ENCODE data around the gene RBM47. TPM values are rescaled to one million over a fixed set of nuclear protein-coding genes. Genes with fewer than 3 reads are reported as not detected.

RBM47 gene
- polyA plus RNA-seq, 3 donors = 79.5 to 101 (median 92.8) TPM

DNA sequence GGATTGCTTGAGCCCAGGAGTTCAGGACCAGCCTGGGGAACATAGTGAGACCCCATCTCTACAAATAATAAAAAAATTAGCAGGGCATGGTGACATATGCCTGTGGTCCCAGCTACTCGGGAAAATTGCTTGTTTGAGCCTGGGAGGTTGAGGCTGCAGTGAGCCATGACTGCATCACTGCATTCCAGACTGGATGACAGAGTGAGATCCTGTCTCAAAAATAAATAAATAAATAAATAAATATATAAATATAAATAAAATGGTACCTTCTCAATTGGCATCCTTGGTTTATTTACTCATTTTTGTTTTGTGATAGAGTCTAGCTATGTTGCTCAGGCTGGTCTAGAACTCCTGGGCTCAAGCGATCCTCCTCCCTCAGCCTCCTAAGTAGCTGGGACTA is 150.3 kb downstream of the RBM47 start:
- peaks cover 26% of the 10 kb centered on the region for H3K4me1 Mint-ChIP-seq
- 100% methylated on average over 1 of the region's 2 CpGs for WGBS (ENCODE audit: insufficient coverage)
- peaks cover 2 to 13% of the 10 kb centered on the region in 2 donors for H3K36me3 ChIP-seq (replicated peaks in 1 of 2; ENCODE audit: control insufficient read depth in 1 of 2, insufficient read depth in 2 of 2, low read length in 2 of 2)
- H3K9me3 Mint-ChIP-seq = no peaks in the 10 kb centered on the region
- H3K27ac Mint-ChIP-seq = peak overlapping the region in 5 of 7 donors; percentile 37 to 68 (median 57)
- no peak overlapping the region for H3K9ac ChIP-seq (ENCODE audit: insufficient read depth, low read length, poor library complexity, severe bottlenecking)
- H2AFZ ChIP-seq (ENCODE audit: insufficient read depth, low read depth, low read length, poor library complexity, severe bottlenecking) = no peak overlapping the region
- peaks cover 33 to 37% of the 10 kb centered on the region in 2 donors for H3K36me3 Mint-ChIP-seq
- no peaks in the 10 kb centered on the region for H3K9me3 ChIP-seq (replicated peaks in 1 of 2; ENCODE audit: control insufficient read depth in 1 of 2, insufficient read depth in 1 of 2, low read length in 2 of 2)
- no peak overlapping the region for H3K4me3 Mint-ChIP-seq
- DNase-seq = no peak
- H3K4me3 ChIP-seq (replicated peaks in 1 of 3; ENCODE audit: low read depth in 2 of 3, low read length in 3 of 3) = no peak overlapping the region
- peaks cover 10 to 13% of the 10 kb centered on the region in 2 donors for H3K4me1 ChIP-seq (ENCODE audit: control insufficient read depth in 1 of 2, insufficient read depth in 2 of 2, low read length in 2 of 2)
- no peak overlapping the region for H3K4me2 ChIP-seq (replicated peaks; ENCODE audit: extremely low read depth, low read length, poor library complexity, severe bottlenecking)
- H3K27me3 Mint-ChIP-seq (ENCODE audit: low read depth in 3 of 3) = peaks cover 0 to 2% (median 0%) of the 10 kb centered on the region in 3 donors
- intact Hi-C loops (cut with micrococcal nuclease) = no loop called here
- H3K27me3 ChIP-seq (ENCODE audit: control insufficient read depth in 2 of 2, insufficient read depth in 2 of 2, low read length in 2 of 2) = no peaks in the 10 kb centered on the region
- H3K27ac ChIP-seq (ENCODE audit: low read depth in 1 of 2, low read length in 2 of 2) = peak overlapping the region in 1 of 2 donors; percentile 42
- H4K20me1 ChIP-seq (ENCODE audit: insufficient read depth, low read length) = peaks cover 97% of the 10 kb centered on the region
- peaks cover 98% of the 10 kb centered on the region for H3K79me2 ChIP-seq (ENCODE audit: insufficient read depth, low read length)
- TF ChIP-seq, protein P1, sequence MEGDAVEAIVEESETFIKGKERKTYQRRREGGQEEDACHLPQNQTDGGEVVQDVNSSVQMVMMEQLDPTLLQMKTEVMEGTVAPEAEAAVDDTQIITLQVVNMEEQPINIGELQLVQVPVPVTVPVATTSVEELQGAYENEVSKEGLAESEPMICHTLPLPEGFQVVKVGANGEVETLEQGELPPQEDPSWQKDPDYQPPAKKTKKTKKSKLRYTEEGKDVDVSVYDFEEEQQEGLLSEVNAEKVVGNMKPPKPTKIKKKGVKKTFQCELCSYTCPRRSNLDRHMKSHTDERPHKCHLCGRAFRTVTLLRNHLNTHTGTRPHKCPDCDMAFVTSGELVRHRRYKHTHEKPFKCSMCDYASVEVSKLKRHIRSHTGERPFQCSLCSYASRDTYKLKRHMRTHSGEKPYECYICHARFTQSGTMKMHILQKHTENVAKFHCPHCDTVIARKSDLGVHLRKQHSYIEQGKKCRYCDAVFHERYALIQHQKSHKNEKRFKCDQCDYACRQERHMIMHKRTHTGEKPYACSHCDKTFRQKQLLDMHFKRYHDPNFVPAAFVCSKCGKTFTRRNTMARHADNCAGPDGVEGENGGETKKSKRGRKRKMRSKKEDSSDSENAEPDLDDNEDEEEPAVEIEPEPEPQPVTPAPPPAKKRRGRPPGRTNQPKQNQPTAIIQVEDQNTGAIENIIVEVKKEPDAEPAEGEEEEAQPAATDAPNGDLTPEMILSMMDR (IDR thresholded peaks at IDR 0.05) = no peak

- H4K20me1 ChIP-seq (ENCODE audit: insufficient read depth, low read length) = peaks cover 99% of the 10 kb centered on the region
- no peak for DNase-seq
- H3K9me3 ChIP-seq (replicated peaks in 1 of 2; ENCODE audit: control insufficient read depth in 1 of 2, insufficient read depth in 1 of 2, low read length in 2 of 2) = no peaks in the 10 kb centered on the region
- no peak overlapping the region for H3K4me2 ChIP-seq (replicated peaks; ENCODE audit: extremely low read depth, low read length, poor library complexity, severe bottlenecking)
- H3K36me3 ChIP-seq (replicated peaks in 1 of 2; ENCODE audit: control insufficient read depth in 1 of 2, insufficient read depth in 2 of 2, low read length in 2 of 2) = peaks cover 0 to 12% of the 10 kb centered on the region in 2 donors
- H3K4me3 ChIP-seq (replicated peaks in 1 of 3; ENCODE audit: low read depth in 2 of 3, low read length in 3 of 3) = no peak overlapping the region
- Mint-ChIP-seq H3K27me3 (ENCODE audit: low read depth in 3 of 3) (peaks cover 0 to 2% (median 0%) of the 10 kb centered on the region in 3 donors), H3K4me1 (peaks cover 25% of the 10 kb centered on the region), H3K9me3 (no peaks in the 10 kb centered on the region), H3K27ac (peak overlapping the region in 3 of 7 donors; percentile 4 to 61 (median 58)), H3K36me3 (peaks cover 25 to 29% of the 10 kb centered on the region in 2 donors), H3K4me3 (no peak overlapping the region)
- 89% methylated on average over 3 of the region's 4 CpGs for WGBS (ENCODE audit: insufficient coverage)
- H3K4me1 ChIP-seq (ENCODE audit: control insufficient read depth in 1 of 2, insufficient read depth in 2 of 2, low read length in 2 of 2) = peaks cover 7 to 9% of the 10 kb centered on the region in 2 donors
- intact Hi-C loops (cut with micrococcal nuclease) = no loop called here
- H3K9ac ChIP-seq (ENCODE audit: insufficient read depth, low read length, poor library complexity, severe bottlenecking) = no peak overlapping the region
- H3K27ac ChIP-seq (ENCODE audit: low read depth in 1 of 2, low read length in 2 of 2) = peak overlapping the region in 1 of 2 donors; percentile 64
- TF ChIP-seq, protein P1 (IDR thresholded peaks at IDR 0.05) = no peak
- no peak overlapping the region for H2AFZ ChIP-seq (ENCODE audit: insufficient read depth, low read depth, low read length, poor library complexity, severe bottlenecking)
- H3K79me2 ChIP-seq (ENCODE audit: insufficient read depth, low read length) = peaks cover 99% of the 10 kb centered on the region
- no peaks in the 10 kb centered on the region for H3K27me3 ChIP-seq (ENCODE audit: control insufficient read depth in 2 of 2, insufficient read depth in 2 of 2, low read length in 2 of 2)
Observed at GRCh38 chr4:40475609-40476008, 154.1 kb downstream of the RBM47 start.

Data from CD14-positive monocyte (primary cell).